Activated CD8-positive, alpha-beta T cell treated with anti-CD3 and anti-CD28 coated beads, Interleukin-2, amount 10 ng/mL, durations not matched to agents 7 days and 5 days (primary cell): ENCODE measurements around the gene PHLDA3. TPM values are rescaled to one million over a fixed set of nuclear protein-coding genes. Genes with fewer than 3 reads are reported as not detected.
"Not testable (repeated sequence)": the region's sequence is repeated elsewhere in the genome, so short reads cannot be mapped to it uniquely, and the experiment has no call there.

Experiments used
- ATAC-seq: fragments of 150-1000 bp; cut with Tn5 transposase; one replicate; pipeline ENCODE4 v1.10.0; 2021; ENCODE audit warnings: moderate library complexity
- CTCF ChIA-PET: fragments of 350-600 bp; sonication (Branson Sonifier 250); formaldehyde crosslinking; loops from one replicate; lab custom pipeline; 2021; ENCODE audit warnings: antibody characterized with exemption; lab: Charles Lee
- POLR2A ChIA-PET: fragments of 350-600 bp; sonication (Branson Sonifier 250); formaldehyde crosslinking; loops from one replicate; lab custom pipeline; 2021; ENCODE audit warnings: antibody characterized with exemption; lab: Charles Lee
- DNase-seq: peaks from one replicate; pipeline ENCODE4 v3.0.0-alpha.2; 2020
- H3K27ac Mint-ChIP-seq: one replicate; pipeline ENCODE4 v1.8.0; 2021; ENCODE audit warnings: mild to moderate bottlenecking, mixed read lengths
- H3K27me3 Mint-ChIP-seq: one replicate; pipeline ENCODE4 v1.8.0; 2021; ENCODE audit warnings: low read depth, mixed read lengths
- H3K36me3 Mint-ChIP-seq: one replicate; pipeline ENCODE4 v1.8.0; 2021; ENCODE audit warnings: low read depth, mixed read lengths
- H3K4me1 Mint-ChIP-seq: one replicate; pipeline ENCODE4 v1.8.0; 2021; ENCODE audit warnings: low read depth, mixed read lengths
- H3K4me3 Mint-ChIP-seq: one replicate; pipeline ENCODE4 v1.8.0; 2021; ENCODE audit warnings: mild to moderate bottlenecking, mixed read lengths
- H3K9me3 Mint-ChIP-seq: one replicate; pipeline ENCODE4 v1.8.0; 2022; ENCODE audit warnings: mixed read lengths; ENCODE audit not compliant: insufficient read depth
- total RNA-seq, 2 experiments: library from RNA; stranded (reverse); gene quantifications; one replicate each; pipeline ENCODE4 v1.2.3, GENCODE V29; 2021

The PHLDA3 gene
- total RNA-seq, 2 experiments from 2014 or later, result 17.3 to 18.7 TPM

DNA sequence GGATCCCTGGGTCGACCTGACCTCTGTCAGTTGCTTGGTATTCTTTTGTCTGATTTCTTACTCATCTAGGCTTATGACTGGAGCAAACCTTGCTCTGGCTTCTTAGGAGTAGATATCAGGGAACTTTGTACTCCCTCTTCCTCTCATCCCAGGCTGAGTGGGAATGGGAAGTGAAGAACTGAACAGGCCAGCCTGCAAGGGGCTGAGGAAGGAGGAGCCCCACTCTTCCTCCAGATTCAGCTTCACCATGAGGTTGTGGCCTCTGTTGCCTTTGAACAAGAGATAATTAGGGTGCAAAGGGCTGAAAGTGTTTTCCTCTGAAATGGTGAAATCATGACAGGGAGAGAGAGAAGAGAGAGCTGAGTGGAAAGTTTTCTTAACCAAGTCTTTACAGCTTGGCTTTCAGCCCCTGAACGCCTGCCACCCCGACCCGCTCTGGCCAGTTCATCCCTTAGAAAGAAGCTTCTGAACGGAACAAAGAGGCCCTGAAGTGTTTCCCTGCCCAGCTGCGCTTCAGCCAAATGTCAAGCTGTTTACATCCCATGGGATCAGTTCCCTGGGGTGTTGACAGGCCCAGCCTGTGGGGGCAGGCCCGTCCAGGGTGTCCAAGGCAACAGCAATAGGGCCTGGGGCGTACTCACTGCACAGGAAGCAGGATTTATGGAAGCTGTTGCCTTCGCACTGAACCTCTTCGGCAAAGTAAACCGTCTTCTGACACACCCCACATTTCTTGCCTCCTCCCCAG, 26.7 kb upstream of the PHLDA3 start:
- Mint-ChIP-seq H3K36me3 (peaks cover 38% of the 10 kb centered on the region), H3K27me3 (no peaks in the 10 kb centered on the region), H3K4me3 (no peak overlapping the region), H3K4me1 (peaks cover 7% of the 10 kb centered on the region), H3K9me3 (no peaks in the 10 kb centered on the region), H3K27ac (no peak overlapping the region)
- no peak for ATAC-seq
- no peak for DNase-seq
- POLR2A ChIA-PET, result interaction anchor here (1.0 kb wide), 1 partner anchor 12 kb away, joined by 3 read pairs; the partner anchor contains the start of gene CSRP1
- CTCF ChIA-PET, result interaction anchor here (1.3 to 13.0 kb wide), 3 partner anchors 11 to 16 kb away, joined by 4 to 150 read pairs (median 13); partner anchors contain the start of gene CSRP1

DNA sequence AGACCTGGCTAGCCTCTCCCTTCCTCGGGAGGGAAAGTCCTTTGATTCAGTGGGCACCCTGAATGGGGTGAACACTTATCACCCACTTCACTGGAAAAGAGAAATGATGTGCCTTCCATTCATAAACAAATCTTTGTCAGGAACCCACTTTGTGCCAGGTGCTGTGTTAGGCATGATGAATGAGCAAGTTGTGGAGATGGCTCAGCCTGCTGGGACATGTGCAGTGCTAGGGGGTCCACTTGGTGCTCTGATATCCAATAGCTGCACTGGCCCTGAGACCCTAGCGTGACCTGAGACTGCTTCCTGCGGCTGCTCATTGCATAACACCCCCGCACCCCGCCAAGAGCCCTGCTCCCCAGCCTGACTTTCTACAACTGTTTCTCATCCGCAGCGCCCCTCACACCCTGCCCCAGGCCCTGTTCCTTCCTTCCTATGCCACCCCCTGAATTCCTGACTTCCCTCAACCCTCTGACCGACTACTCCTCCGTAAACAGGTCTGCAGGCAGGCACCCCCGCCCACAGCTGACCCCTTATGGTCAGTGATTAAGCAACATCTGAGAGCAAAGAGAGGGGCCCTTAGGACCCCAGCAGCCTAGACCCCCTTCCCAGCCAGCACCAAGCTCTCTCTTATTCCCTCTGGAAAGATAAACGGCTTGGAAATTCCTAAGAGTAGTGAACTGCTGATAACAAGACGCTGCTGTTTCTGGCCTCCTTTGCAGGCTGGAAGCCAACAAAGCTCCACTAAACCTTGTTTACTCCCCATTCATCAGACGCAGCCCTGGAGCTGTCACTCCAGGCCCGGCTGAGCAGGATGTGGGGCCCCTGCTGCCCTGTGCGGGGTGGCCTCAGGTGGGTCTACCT, 25.0 kb upstream of the PHLDA3 start:
- no peak overlapping the region for H3K4me3 Mint-ChIP-seq
- POLR2A ChIA-PET, result no interaction called here
- H3K4me1 Mint-ChIP-seq, result peaks cover 13% of the 10 kb centered on the region
- no peak for ATAC-seq
- CTCF ChIA-PET, result interaction anchor here (2.5 to 13.0 kb wide), 2 partner anchors 12 to 18 kb away, joined by 6 to 150 read pairs; no protein-coding TSS in a partner anchor
- H3K27ac Mint-ChIP-seq, result no peak overlapping the region
- H3K27me3 Mint-ChIP-seq, result no peaks in the 10 kb centered on the region
- no peak for DNase-seq
- H3K9me3 Mint-ChIP-seq, result no peaks in the 10 kb centered on the region
- peaks cover 45% of the 10 kb centered on the region for H3K36me3 Mint-ChIP-seq

DNA sequence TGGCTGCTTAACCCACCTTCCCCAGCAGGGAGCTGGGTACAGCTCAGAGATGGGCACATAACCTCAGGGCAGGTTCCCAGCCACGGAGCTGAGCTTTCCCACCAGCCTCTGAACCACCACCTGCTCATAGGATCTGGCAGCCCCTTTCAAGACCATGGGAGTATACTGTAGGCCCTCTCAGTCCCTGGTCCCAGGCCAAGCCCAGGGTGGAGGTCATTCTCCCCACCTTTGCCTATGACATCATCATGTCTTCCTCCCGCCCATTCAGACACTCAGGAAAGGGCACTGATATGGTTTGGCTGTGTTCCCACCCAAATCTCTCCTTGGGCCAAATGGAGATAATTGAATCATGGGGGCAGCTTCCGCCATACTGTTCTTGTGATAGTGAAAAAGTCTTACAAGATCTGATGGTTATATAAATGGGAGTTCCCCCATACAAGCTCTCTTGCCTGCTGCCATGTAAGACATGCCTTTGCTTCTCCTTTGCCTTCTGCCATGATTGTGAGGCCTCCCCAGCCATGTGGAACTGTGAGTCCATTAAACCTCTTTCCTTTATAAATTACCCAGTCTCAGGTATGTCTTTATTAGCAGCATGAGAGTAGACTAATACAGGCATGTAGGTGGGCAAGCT, 24.2 kb upstream of the PHLDA3 start:
- H3K4me3 Mint-ChIP-seq, H3K27ac Mint-ChIP-seq, H3K9me3 Mint-ChIP-seq, DNase-seq, ATAC-seq, H3K27me3 Mint-ChIP-seq: not testable (repeated sequence)
- Mint-ChIP-seq H3K4me1 (peaks cover 13% of the 10 kb centered on the region), H3K36me3 (peaks cover 52% of the 10 kb centered on the region)
- ChIA-PET POLR2A (interaction anchor here (2.5 kb wide), 1 partner anchor 14 kb away, joined by 6 read pairs; the partner anchor contains the start of gene CSRP1), CTCF (interaction anchor here (2.5 to 13.0 kb wide), 2 partner anchors 11 to 19 kb away, joined by 6 to 150 read pairs; no protein-coding TSS in a partner anchor)

- no peak for ATAC-seq
- ChIA-PET CTCF (interaction anchor here (0.8 to 13.0 kb wide), 7 partner anchors 9 to 44 kb away, joined by 3 to 150 read pairs (median 12); no protein-coding TSS in a partner anchor), POLR2A (interaction anchor here (0.6 to 2.5 kb wide), 3 partner anchors 15 to 836 kb away, joined by 3 to 6 read pairs (median 3); partner anchors contain the start of gene CSRP1)
- Mint-ChIP-seq H3K9me3 (no peaks in the 10 kb centered on the region), H3K27me3 (no peaks in the 10 kb centered on the region), H3K36me3 (peaks cover 58% of the 10 kb centered on the region), H3K4me1 (peaks cover 13% of the 10 kb centered on the region), H3K4me3 (no peak overlapping the region), H3K27ac (no peak overlapping the region)
- no peak for DNase-seq
Measured at GRCh38 chr1:201491896-201492511, 23.0 kb upstream of the PHLDA3 start.

DNA sequence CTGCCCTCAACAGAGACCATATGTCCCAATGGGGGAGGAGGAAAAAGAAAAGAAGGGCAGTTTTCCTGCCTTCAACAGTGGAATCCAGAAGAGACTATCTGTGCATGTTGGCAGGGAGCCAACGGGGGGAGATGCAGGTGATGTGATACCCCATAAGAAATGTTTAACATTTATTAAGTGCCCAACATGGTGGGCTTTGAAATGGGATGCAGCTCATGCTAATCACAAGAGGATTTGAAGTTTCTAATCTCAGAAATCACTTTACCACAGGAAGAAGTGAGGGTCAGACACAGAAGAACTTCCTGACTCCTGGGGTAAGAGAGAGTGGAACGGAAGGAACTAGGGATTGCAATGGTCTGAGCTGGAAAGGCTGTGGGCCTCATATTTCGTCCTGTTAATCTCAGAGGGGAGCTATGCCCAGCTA, 21.7 kb upstream of the PHLDA3 start:
- ChIA-PET POLR2A (interaction anchor here (2.5 kb wide), 1 partner anchor 16 kb away, joined by 6 read pairs; the partner anchor contains the start of gene CSRP1), CTCF (interaction anchor here (1.0 to 2.7 kb wide), 6 partner anchors 8 to 55 kb away, joined by 3 to 16 read pairs (median 8); no protein-coding TSS in a partner anchor)
- Mint-ChIP-seq H3K27me3 (no peaks in the 10 kb centered on the region), H3K36me3 (peaks cover 63% of the 10 kb centered on the region), H3K27ac (no peak overlapping the region), H3K9me3 (no peaks in the 10 kb centered on the region), H3K4me1 (peaks cover 15% of the 10 kb centered on the region), H3K4me3 (no peak overlapping the region)
- ATAC-seq (no peak), DNase-seq (no peak)

DNA sequence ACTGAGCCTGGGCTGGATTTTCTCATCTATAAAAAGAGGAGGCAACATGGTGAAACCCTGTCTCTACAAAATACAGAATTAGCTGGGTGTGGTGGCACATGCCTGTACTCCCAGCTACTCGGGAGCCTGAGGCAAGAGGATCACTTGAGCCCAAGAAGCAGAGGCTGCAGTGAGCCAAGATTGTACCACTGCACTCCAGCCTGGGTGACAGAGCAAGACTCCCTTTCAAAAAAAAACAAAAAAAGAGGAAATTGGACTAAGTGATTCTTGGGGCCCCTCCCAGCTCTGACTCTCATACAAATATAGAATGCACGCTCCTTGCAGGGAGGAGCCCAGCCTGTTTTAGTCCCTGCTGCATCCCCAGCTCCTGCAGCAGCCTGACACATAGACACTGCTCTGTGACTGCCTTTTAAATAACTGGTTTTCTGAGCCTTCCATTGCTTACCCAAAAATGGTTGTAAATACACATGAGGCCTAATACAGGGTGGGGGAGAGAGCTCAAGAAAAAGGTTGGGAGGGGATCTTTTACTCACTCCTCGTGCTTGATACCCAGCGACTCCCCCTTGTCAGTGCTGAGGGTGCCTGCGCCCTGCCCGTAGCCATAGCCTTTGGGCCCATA, 20.8 kb upstream of the PHLDA3 start:
- H3K27ac Mint-ChIP-seq, result no peak overlapping the region

GRCh38 chr1:201488830-201489589, 20.0 kb upstream of the PHLDA3 start:
- ATAC-seq (no peak), DNase-seq (no peak)
- H3K9me3 Mint-ChIP-seq, result no peaks in the 10 kb centered on the region
- H3K27me3 Mint-ChIP-seq, result no peaks in the 10 kb centered on the region
- H3K4me1 Mint-ChIP-seq, result peaks cover 13% of the 10 kb centered on the region
- POLR2A ChIA-PET, result no interaction called here
- no peak overlapping the region for H3K4me3 Mint-ChIP-seq
- peaks cover 56% of the 10 kb centered on the region for H3K36me3 Mint-ChIP-seq
- H3K27ac Mint-ChIP-seq, result no peak overlapping the region
- CTCF ChIA-PET, result interaction anchor here (0.8 to 3.9 kb wide), 3 partner anchors 23 to 41 kb away, joined by 3 to 53 read pairs (median 12); no protein-coding TSS in a partner anchor

More for the DNA sequence above, 20.8 kb upstream of the PHLDA3 start:
- DNase-seq (no peak), ATAC-seq (no peak)
- POLR2A ChIA-PET, result no interaction called here
- Mint-ChIP-seq H3K9me3 (no peaks in the 10 kb centered on the region), H3K4me1 (peaks cover 13% of the 10 kb centered on the region), H3K36me3 (peaks cover 60% of the 10 kb centered on the region), H3K27me3 (no peaks in the 10 kb centered on the region), H3K4me3 (no peak overlapping the region)
- CTCF ChIA-PET, result interaction anchor here (2.1 to 2.7 kb wide), 3 partner anchors 9 to 42 kb away, joined by 12 to 16 read pairs (median 15); no protein-coding TSS in a partner anchor

DNA sequence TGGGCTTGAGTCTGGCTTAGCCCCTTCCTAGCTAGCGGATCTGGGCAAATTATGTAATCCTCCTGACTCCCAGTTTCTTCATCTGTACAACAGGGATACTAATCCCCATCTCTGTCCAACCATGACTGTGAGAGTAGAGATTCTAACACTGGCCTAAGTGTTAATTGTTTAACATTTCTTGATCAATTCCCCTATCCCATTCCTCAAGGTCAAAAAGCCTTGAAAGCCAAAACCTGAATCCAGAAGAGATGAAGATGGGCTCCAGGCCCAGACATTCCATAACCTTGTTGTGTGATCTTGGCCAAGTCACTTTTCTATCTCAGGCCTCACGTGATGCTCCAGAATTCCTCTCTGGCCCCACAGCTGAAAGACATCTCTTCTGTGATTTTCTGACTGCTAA, 18.8 kb upstream of the PHLDA3 start:
- Mint-ChIP-seq H3K36me3 (peaks cover 48% of the 10 kb centered on the region), H3K4me3 (no peak overlapping the region), H3K4me1 (peaks cover 13% of the 10 kb centered on the region), H3K27ac (no peak overlapping the region), H3K9me3 (no peaks in the 10 kb centered on the region), H3K27me3 (no peaks in the 10 kb centered on the region)
- DNase-seq (no peak), ATAC-seq (no peak)
- ChIA-PET CTCF (interaction anchor here (1.3 to 3.9 kb wide), 2 partner anchors 17 to 24 kb away, joined by 3 to 53 read pairs; no protein-coding TSS in a partner anchor), POLR2A (interaction anchor here (1.5 kb wide), 1 partner anchor 14 kb away, joined by 6 read pairs; no protein-coding TSS in a partner anchor)

DNA sequence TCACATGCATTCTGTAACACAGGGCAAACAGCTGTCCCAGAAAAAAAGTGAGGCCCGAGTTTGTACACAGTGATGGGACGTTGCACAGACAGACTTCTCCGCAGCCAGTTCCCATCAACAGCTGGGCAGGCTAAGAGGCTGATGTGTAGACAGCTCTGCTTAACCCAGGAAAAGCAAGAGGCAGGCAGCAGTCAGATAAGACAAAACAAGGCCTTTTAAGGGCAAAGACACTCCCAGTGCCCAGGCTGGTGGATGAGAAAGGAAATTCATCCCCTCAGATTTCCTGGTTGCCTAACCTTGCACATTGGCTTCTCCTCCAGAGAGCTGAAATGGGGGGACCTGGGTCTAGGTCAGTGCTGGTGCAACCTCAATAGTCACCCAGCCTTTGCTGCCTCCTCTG, 17.2 kb upstream of the PHLDA3 start:
- peaks cover 41% of the 10 kb centered on the region for H3K36me3 Mint-ChIP-seq
- H3K9me3 Mint-ChIP-seq, result no peaks in the 10 kb centered on the region
- peak overlapping the region; percentile 29 for H3K27ac Mint-ChIP-seq
- peaks cover 24% of the 10 kb centered on the region for H3K4me1 Mint-ChIP-seq
- ChIA-PET POLR2A (interaction anchor here (1.5 kb wide), 1 partner anchor 15 kb away, joined by 6 read pairs; no protein-coding TSS in a partner anchor), CTCF (interaction anchor here (1.8 to 3.9 kb wide), 2 partner anchors 26 to 51 kb away, joined by 8 to 53 read pairs; no protein-coding TSS in a partner anchor)
- H3K4me3 Mint-ChIP-seq, result no peak overlapping the region
- no peak for DNase-seq
- peaks cover 8% of the 10 kb centered on the region for H3K27me3 Mint-ChIP-seq
- no peak for ATAC-seq
